BLaER1 treated with 17β-estradiol and CSF1 and Interleukin-3, amounts not matched to agents 10 nM and 100 nM (cell line): ENCODE data around the gene DCP1B.

Experiments
- H3K27ac ChIP-seq, 11 experiments: shearing (Covaris generic); formaldehyde crosslinking; 2 replicates each; pipeline ENCODE4 v1.8.1; 2022
- H3K27me3 ChIP-seq, 11 experiments: shearing (Covaris generic); formaldehyde crosslinking; 2 replicates each; pipeline ENCODE4 v1.8.1; 2022
- H3K36me3 ChIP-seq, 11 experiments: shearing (Covaris generic); formaldehyde crosslinking; 2 replicates each; pipeline ENCODE4 v1.8.1; 2022
- H3K4me1 ChIP-seq, 10 experiments: shearing (Covaris generic); formaldehyde crosslinking; 2 replicates each; pipeline ENCODE4 v1.8.1; 2022
- H3K4me2 ChIP-seq, 11 experiments: shearing (Covaris generic); formaldehyde crosslinking; 2 replicates each; pipeline ENCODE4 v1.8.1; 2022
- H3K4me3 ChIP-seq, 10 experiments: shearing (Covaris generic); formaldehyde crosslinking; 2 replicates each; pipeline ENCODE4 v1.8.1; 2022
- H3K9ac ChIP-seq, 11 experiments: shearing (Covaris generic); formaldehyde crosslinking; 2 replicates each; pipeline ENCODE4 v1.8.1; 2022
- H3K9me3 ChIP-seq, 11 experiments: shearing (Covaris generic); formaldehyde crosslinking; replicated peaks in 1 of 11; 2 replicates each; pipeline ENCODE4 v1.8.1; 2022
- H4K20me1 ChIP-seq, 11 experiments: shearing (Covaris generic); formaldehyde crosslinking; 2 replicates each; pipeline ENCODE4 v1.8.1; 2022
- Cebpa-rat ChIP-seq, 11 experiments: shearing (Covaris generic); IDR thresholded peaks; 2 replicates each; pipeline ENCODE4 v1.8.1; 2022

The DCP1B gene

DNA sequence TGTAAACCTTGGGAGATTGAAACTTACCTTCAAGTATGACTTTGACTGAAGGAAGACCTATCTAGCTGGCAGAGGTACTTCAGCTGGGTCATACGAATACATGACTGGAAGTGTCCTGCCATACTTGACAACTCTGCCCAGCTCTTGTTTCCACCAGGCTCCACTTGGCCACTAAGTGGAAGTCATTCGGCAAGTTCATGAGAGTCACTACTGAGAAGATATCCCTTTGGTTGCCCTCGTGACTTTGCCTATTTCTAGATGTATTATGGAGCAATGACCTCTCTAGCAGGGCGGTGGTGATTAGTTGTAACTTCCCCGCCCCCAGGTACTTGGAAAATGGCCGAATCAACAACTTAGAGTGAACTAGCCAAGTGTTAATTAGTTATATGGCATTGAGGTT, 39.9 kb upstream of the DCP1B start:
- Histone ChIP-seq H4K20me1 (peaks cover 0 to 9% (median 0%) of the 10 kb centered on the region in 11 experiments; a peak in 2 of 22 replicates), H3K36me3 (no peaks in the 10 kb centered on the region), H3K9ac (no peak overlapping the region), H3K4me1 (no peaks in the 10 kb centered on the region), H3K4me2 (no peak overlapping the region), H3K9me3 (no peaks in the 10 kb centered on the region), H3K4me3 (no peak overlapping the region), H3K27ac (no peak overlapping the region), H3K27me3 (peaks cover 0 to 6% (median 2%) of the 10 kb centered on the region in 11 experiments; a peak in 8 of 22 replicates)
- no peak for TF ChIP-seq Cebpa-rat (IDR thresholded peaks at IDR 0.05)

DNA sequence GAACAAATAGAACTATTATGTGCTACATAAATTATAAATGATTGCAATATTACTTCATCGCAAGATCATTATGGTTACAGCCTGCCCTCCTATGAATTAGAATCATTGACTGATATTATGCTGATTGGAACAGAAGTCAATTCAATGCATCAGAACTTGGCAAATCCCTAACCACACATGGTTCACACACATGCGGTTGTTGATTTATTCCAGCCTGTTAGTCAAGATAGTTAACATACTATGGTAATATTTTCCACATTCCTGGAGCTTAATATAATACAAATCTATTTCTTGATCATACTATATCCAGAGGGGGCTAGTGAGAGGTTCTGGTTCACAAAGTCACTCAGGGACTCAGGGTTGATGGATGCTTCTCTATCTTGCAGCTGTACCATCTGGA, 38.8 kb upstream of the DCP1B start:
- Histone ChIP-seq H3K9me3 (no peaks in the 10 kb centered on the region), H3K4me1 (no peaks in the 10 kb centered on the region), H3K27me3 (no peaks in the 10 kb centered on the region; a peak in 1 of 22 replicates), H3K9ac (no peak overlapping the region), H3K27ac (no peak overlapping the region), H3K4me2 (no peak overlapping the region), H3K4me3 (no peak overlapping the region), H3K36me3 (no peaks in the 10 kb centered on the region), H4K20me1 (0 out of 22 replicates have a peak, but pooled peaks cover 0 to 2% (median 0%) of the 10 kb centered on the region in 11 experiments)
- TF ChIP-seq Cebpa-rat (IDR thresholded peaks at IDR 0.05): no peak

DNA sequence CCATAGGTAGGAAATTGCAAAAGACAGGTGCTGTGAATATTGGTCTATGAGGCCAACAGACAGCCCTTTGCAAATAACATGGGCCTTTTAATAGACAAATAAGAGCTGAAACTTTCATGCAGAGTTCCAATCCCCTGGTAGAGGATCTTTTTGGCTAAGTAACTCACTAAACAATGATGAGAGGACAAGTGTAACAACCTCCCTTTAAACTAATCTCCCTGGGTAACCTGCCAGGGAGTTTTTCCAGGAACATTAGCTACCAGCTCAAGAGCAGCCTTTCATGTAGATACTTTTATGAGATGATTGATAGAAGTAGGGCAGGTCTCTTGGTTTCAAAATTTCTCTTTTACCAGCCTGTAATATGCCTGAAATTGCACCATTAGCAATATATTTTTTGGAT, 34.8 kb upstream of the DCP1B start:
- H3K4me3 ChIP-seq: no peak overlapping the region
- H3K36me3 ChIP-seq: no peaks in the 10 kb centered on the region
- TF ChIP-seq Cebpa-rat (IDR thresholded peaks at IDR 0.05): no peak
- H3K9ac ChIP-seq: no peak overlapping the region
- H3K4me1 ChIP-seq: peaks cover 5 to 19% (median 14%) of the 10 kb centered on the region in 10 experiments; a peak in 18 of 20 replicates
- H3K4me2 ChIP-seq: no peak overlapping the region
- no peaks in the 10 kb centered on the region for H4K20me1 ChIP-seq
- no peak overlapping the region for H3K27ac ChIP-seq
- no peaks in the 10 kb centered on the region for H3K9me3 ChIP-seq
- peaks cover 0 to 6% (median 0%) of the 10 kb centered on the region in 11 experiments; a peak in 3 of 22 replicates for H3K27me3 ChIP-seq

DNA sequence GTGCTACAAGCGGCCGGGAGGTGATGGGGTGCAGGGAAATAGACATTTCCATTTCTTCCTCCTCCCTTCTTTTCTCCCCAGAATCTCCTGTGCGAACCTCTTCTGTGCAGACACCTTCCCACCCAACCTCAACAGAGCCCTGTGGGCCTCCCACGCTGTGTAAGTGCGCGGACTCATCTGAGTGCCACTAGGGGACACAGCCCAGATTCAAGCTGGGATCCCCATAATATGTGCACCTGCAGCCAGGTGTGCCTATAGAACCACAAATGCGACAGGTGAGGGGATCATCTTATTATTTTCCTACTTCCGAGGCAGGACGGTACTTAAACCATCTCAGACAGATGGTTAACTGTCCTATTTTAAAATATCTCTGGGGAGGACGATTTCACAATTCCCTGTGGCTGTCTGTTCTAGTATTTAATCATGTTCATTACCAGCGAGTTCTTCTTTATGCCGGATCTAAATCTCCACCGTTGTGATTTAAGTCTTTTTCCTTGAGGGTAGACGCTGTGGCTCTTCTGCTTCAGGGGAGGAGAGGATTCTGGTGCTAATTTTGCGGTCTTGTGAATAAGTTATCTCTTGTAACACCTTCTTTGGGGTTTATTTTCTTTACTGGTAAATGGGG, 31.3 kb upstream of the DCP1B start:
- H4K20me1 ChIP-seq: no peaks in the 10 kb centered on the region
- peaks cover 5 to 19% (median 14%) of the 10 kb centered on the region in 10 experiments; a peak in 18 of 20 replicates for H3K4me1 ChIP-seq
- TF ChIP-seq Cebpa-rat (IDR thresholded peaks at IDR 0.05): no peak
- peak overlapping the region; percentile 71 to 96 (median 81) for H3K4me2 ChIP-seq
- no peaks in the 10 kb centered on the region for H3K36me3 ChIP-seq
- no peaks in the 10 kb centered on the region for H3K9me3 ChIP-seq
- peak overlapping the region in 2 of 11 experiments; percentile 8 to 30; a peak in 2 of 22 replicates for H3K9ac ChIP-seq
- H3K27me3 ChIP-seq: peaks cover 0 to 8% (median 0%) of the 10 kb centered on the region in 11 experiments; a peak in 4 of 22 replicates
- H3K27ac ChIP-seq: no peak overlapping the region
- H3K4me3 ChIP-seq: peak overlapping the region; percentile 22 to 57 (median 42); a peak in 15 of 20 replicates

DNA sequence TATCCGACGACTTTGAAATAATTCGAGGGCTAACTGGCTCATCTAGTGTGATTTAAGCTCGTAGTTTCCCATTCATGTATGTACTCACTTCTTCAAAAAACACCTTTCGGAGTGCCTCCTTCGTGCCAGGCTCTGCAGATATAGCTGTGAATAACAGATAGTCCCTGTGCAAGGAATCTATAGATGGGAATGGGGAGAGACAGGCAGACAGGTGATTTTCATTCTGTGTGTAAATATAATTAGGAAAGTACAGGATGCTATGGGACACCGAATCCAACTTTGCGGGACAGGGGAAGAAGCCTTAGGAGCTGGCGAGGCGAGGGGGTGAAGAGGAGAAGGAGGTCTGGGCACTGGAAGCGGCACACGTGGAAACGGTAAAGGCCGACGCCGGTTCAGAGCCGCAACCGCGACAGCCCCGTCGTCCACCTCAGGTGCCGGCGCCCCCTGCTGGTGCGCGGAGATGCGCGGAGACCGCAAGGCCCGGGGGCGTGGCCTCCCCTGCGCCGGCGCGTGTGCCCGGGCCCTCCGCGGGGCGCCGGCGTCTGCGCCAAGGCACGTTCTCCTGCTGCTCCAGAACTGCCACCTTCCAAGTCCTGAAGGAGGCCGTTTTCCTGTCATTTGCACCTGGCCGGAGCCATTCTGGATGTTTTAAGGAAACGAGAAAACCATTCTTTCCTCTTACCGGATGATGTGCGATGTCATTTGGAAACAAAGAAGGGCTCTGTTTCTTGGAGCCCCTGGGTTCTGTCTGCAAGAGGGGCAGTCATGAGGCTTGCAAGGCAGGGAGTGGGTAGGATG, 30.6 kb upstream of the DCP1B start:
- Histone ChIP-seq H3K36me3 (no peaks in the 10 kb centered on the region), H3K4me2 (peak overlapping the region; percentile 71 to 96 (median 81)), H3K4me3 (peak overlapping the region; percentile 22 to 57 (median 42); a peak in 16 of 20 replicates), H3K27me3 (peaks cover 0 to 8% (median 0%) of the 10 kb centered on the region in 11 experiments; a peak in 4 of 22 replicates), H3K9ac (peak overlapping the region in 4 of 11 experiments; percentile 8 to 34 (median 23); a peak in 3 of 22 replicates), H3K9me3 (no peaks in the 10 kb centered on the region), H4K20me1 (no peaks in the 10 kb centered on the region), H3K27ac (no peak overlapping the region), H3K4me1 (peaks cover 5 to 19% (median 14%) of the 10 kb centered on the region in 10 experiments; a peak in 18 of 20 replicates)
- no peak for TF ChIP-seq Cebpa-rat (IDR thresholded peaks at IDR 0.05)

DNA sequence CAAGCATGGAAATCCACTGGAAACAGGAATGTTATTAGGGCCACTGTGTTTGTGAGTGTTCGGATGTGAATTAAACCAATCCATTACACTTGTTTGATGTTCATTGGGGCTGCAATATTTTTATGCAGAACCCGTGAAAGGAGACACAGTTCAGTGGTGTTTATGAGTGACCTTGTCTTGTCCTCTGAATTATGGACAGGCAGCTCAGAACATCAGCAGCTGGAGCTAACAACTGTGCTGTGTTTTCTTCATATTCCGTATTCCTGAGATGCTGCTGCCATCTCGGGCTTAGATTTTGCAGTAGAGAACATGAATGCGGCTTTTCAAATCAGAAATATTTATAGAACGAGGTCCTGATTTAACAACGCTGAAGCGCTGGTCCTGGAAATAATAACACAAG, 28.2 kb upstream of the DCP1B start:
- no peak overlapping the region for H3K4me3 ChIP-seq
- H4K20me1 ChIP-seq: no peaks in the 10 kb centered on the region
- H3K4me1 ChIP-seq: peaks cover 5 to 19% (median 14%) of the 10 kb centered on the region in 10 experiments; a peak in 18 of 20 replicates
- H3K27ac ChIP-seq: no peak overlapping the region
- peaks cover 0 to 8% (median 0%) of the 10 kb centered on the region in 11 experiments; a peak in 4 of 22 replicates for H3K27me3 ChIP-seq
- no peaks in the 10 kb centered on the region for H3K9me3 ChIP-seq
- H3K9ac ChIP-seq: no peak overlapping the region
- TF ChIP-seq Cebpa-rat (IDR thresholded peaks at IDR 0.05): no peak
- no peaks in the 10 kb centered on the region for H3K36me3 ChIP-seq
- no peak overlapping the region for H3K4me2 ChIP-seq

DNA sequence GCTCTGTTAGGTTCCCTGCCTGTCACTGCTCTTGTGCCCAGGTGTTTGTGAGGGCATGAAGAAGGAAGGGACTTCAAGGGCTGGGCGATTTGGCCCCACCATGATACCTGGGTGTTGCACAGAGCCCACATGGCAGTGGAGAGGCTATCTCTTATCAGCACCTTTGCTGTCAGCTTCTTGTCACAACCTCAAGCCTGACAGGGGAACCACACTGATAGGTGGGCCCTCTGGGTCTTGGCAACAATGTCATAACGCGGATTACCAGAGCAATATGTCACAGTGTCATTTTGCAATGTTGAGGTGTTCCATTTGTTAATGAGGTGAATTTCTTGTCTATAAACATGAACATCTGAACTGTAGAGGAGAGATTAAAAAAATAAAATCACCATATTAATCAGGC, 25.6 kb upstream of the DCP1B start:
- H3K9ac ChIP-seq: no peak overlapping the region
- H3K4me1 ChIP-seq: peaks cover 0 to 7% (median 4%) of the 10 kb centered on the region in 10 experiments; a peak in 8 of 20 replicates
- H3K4me2 ChIP-seq: no peak overlapping the region
- H3K9me3 ChIP-seq: no peaks in the 10 kb centered on the region
- H3K27ac ChIP-seq: no peak overlapping the region
- no peak overlapping the region for H3K4me3 ChIP-seq
- TF ChIP-seq Cebpa-rat (IDR thresholded peaks at IDR 0.05): no peak
- H3K36me3 ChIP-seq: no peaks in the 10 kb centered on the region
- no peaks in the 10 kb centered on the region for H4K20me1 ChIP-seq
- H3K27me3 ChIP-seq: peaks cover 0 to 8% (median 0%) of the 10 kb centered on the region in 11 experiments; a peak in 3 of 22 replicates

DNA sequence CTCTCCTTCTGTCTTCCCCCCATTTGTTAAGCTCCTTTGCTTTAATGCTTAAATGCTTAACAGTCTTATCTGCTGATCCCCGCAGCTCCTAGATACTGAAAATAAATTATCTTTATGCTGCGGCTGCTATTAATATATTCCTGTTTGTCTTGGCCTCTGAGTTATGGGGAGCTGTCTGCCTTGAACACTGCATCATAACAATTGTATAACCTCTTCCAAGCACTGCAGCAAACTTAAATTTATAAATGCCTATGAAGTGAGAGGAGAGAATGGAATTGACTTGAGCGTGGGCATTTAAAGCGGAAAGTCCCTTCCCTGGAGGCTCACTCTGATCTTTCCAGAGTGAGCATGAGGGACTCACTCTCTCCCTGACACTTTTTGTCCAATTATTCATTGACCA, 23.1 kb upstream of the DCP1B start:
- no peak overlapping the region; a peak in 1 of 20 replicates for H3K4me3 ChIP-seq
- H3K4me2 ChIP-seq: no peak overlapping the region
- H3K27me3 ChIP-seq: no peaks in the 10 kb centered on the region
- H3K36me3 ChIP-seq: no peaks in the 10 kb centered on the region
- TF ChIP-seq Cebpa-rat (IDR thresholded peaks at IDR 0.05): no peak
- no peaks in the 10 kb centered on the region for H4K20me1 ChIP-seq
- no peaks in the 10 kb centered on the region for H3K9me3 ChIP-seq
- no peak overlapping the region for H3K27ac ChIP-seq
- H3K4me1 ChIP-seq: no peaks in the 10 kb centered on the region; a peak in 1 of 20 replicates
- no peak overlapping the region for H3K9ac ChIP-seq

DNA sequence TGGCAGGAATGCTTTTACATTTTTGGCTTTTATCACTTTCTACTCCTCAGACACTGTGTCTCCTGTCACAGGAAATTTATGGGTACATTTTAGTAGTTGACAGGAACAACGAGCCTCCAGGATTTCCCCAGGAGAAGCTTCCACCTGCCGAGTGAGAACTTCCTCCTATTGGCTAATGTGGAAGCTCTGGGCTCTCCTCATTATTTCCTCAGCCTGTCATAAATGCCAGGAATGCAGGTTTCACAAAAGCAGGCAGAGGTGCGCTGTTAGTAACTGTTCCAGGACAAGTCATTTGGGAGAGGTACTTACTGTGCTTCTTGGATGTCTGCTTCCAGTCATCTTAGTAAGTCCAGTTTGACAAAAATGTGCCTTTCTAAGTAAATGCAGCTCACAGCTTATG, 19.1 kb upstream of the DCP1B start:
- no peak for TF ChIP-seq Cebpa-rat (IDR thresholded peaks at IDR 0.05)
- Histone ChIP-seq H3K27ac (no peak overlapping the region), H3K4me2 (no peak overlapping the region), H3K9me3 (no peaks in the 10 kb centered on the region), H3K9ac (no peak overlapping the region), H4K20me1 (no peaks in the 10 kb centered on the region), H3K4me3 (no peak overlapping the region), H3K27me3 (no peaks in the 10 kb centered on the region), H3K4me1 (no peaks in the 10 kb centered on the region), H3K36me3 (no peaks in the 10 kb centered on the region)
